NOMO-1 (cell line): ENCODE results near the gene PATL1.
"Not testable (repeated sequence)": the region's sequence is repeated elsewhere in the genome, so short reads cannot be mapped to it uniquely, and the experiment has no call there.

ENCODE experiments used
- DNase-seq, 2 experiments: peaks; one replicate each; lab custom pipeline; 2025; ENCODE audit not compliant: unreplicated experiment in 2 of 2; lab: John Stamatoyannopoulos, UW

PATL1 gene

GRCh38 chr11:59668950-59669610 lies at the start of gene PATL1:
Gene PATL1 (minus strand): TSS chr11:59669037. CDS start chr11:59668895, 142 bp downstream.
- DNase-seq = peak; percentile 98 to 99

GRCh38 chr11:59716051-59716450 lies 47.2 kb upstream of the PATL1 start:
- DNase-seq = no peak

- DNase-seq = no peak
These were observed 44.9 kb upstream of the PATL1 start, which contains the start of gene OR10V1 for GRCh38 chr11:59713745-59714144. Gene OR10V1 (minus strand): TSS chr11:59713845. CDS start chr11:59713845, 0 bp downstream.

- DNase-seq = no peak
These were observed 41.5 kb upstream of the PATL1 start for GRCh38 chr11:59710136-59710847.

- no peak for DNase-seq
These were observed 39.7 kb upstream of the PATL1 start for GRCh38 chr11:59708537-59708936.

GRCh38 chr11:59707371-59707770 lies 38.5 kb upstream of the PATL1 start:
- DNase-seq = no peak

- DNase-seq = no peak
These were observed 37.9 kb upstream of the PATL1 start for GRCh38 chr11:59706518-59707285.

GRCh38 chr11:59705294-59705693 lies 36.5 kb upstream of the PATL1 start:
- no peak for DNase-seq

GRCh38 chr11:59703515-59703914 lies 34.7 kb upstream of the PATL1 start:
- not testable (repeated sequence) for DNase-seq

GRCh38 chr11:59700157-59700556 lies 31.3 kb upstream of the PATL1 start:
- DNase-seq = not testable (repeated sequence)

- no peak for DNase-seq
These were observed 29.7 kb upstream of the PATL1 start for GRCh38 chr11:59698506-59698905.

GRCh38 chr11:59692915-59693314 lies 24.1 kb upstream of the PATL1 start:
- no peak for DNase-seq

- DNase-seq = no peak
These were observed 22.3 kb upstream of the PATL1 start for GRCh38 chr11:59691156-59691555.

- no peak for DNase-seq
These were observed 20.2 kb upstream of the PATL1 start for GRCh38 chr11:59689015-59689414.

GRCh38 chr11:59681260-59681725 lies 12.5 kb upstream of the PATL1 start:
- not testable (repeated sequence) for DNase-seq

- peak; percentile 46 to 53 for DNase-seq
These were observed 11.7 kb upstream of the PATL1 start for GRCh38 chr11:59680287-59681154.

- DNase-seq = no peak
These were observed 10.5 kb upstream of the PATL1 start for GRCh38 chr11:59679347-59679746.

GRCh38 chr11:59678813-59679165 lies 10.0 kb upstream of the PATL1 start:
- DNase-seq = no peak

- no peak for DNase-seq
These were observed 9.4 kb upstream of the PATL1 start for GRCh38 chr11:59678118-59678812.

- no peak for DNase-seq
These were observed 7.4 kb upstream of the PATL1 start for GRCh38 chr11:59676205-59676604.
